HepG2 (cell line): ENCODE measurements around the gene TPI1. TPM values are rescaled to one million over a fixed set of nuclear protein-coding genes. Genes with fewer than 3 reads are reported as not detected.
A peak's percentile ranks its signal among the peaks of the same experiment; 100 is the strongest.

Experiments used
- ATAC-seq: fragments of 200-7000 bp; cut with Tn5 transposase; 3 replicates; pipeline ENCODE4 v1.9.1; 2020; ENCODE audit warnings: mild to moderate bottlenecking, moderate library complexity
- BruUV-seq: library from RNA; stranded (reverse); fragments of 400-500 nt; replicated peaks from 2 replicates; lab custom pipeline; 2021; lab: Mats Ljungman, UMichigan
- CTCF ChIA-PET: fragments of 300-600 bp; formaldehyde crosslinking; extraction: SDS; loops from one replicate; lab custom pipeline; 2021; ENCODE audit warnings: low total read pairs, inconsistent platforms, low intra/inter-chr PET ratio; lab: Yijun Ruan, JAX
- POLR2A ChIA-PET: fragments of 350-600 bp; sonication (Branson Sonifier 250); formaldehyde crosslinking; loops from one replicate; lab custom pipeline; 2020; ENCODE audit warnings: antibody characterized with exemption, inconsistent platforms; lab: Yijun Ruan, JAX
- DNase-seq: peaks from one replicate; pipeline ENCODE4 v3.0.0-alpha.2; 2015; ENCODE audit warnings: low spot score
- FAIRE-seq: peaks from 3 replicates; lab custom pipeline; 2011; peaks lifted over from hg19 to GRCh38; lab: Jason Lieb, UNC
- H2AFZ ChIP-seq: one replicate; pipeline ENCODE4 v1.6.1; 2011; ENCODE audit warnings: low read length, inconsistent platforms
- H3K27ac ChIP-seq: fragments of 300-600 bp; 3 replicates; pipeline ENCODE4 v1.8.0; 2011; ENCODE audit warnings: mixed run types, mild to moderate bottlenecking, mixed read lengths, low read length, inconsistent platforms; ENCODE audit not compliant: insufficient read depth; ENCODE audit errors: extremely low read length
- H3K27me3 ChIP-seq, 2 experiments: fragments of 200-600 bp in 1 of 2; 2 replicates in 1 of 2; 3 replicates in 1 of 2; pipeline versions ENCODE4 v1.6.0 to v1.8.0; 2011; ENCODE audit warnings: low read length in 2 of 2, mild to moderate bottlenecking in 2 of 2, moderate library complexity in 2 of 2, inconsistent platforms in 1 of 2; ENCODE audit not compliant: insufficient read depth in 2 of 2, control insufficient read depth in 1 of 2
- H3K36me3 ChIP-seq, 2 experiments: fragments of 200-600 bp in 1 of 2; replicated peaks in 1 of 2; 2 replicates in 1 of 2; 3 replicates in 1 of 2; pipeline versions ENCODE4 v1.5.1 to v1.8.0; 2011; ENCODE audit warnings: low read length in 2 of 2, inconsistent platforms in 1 of 2; ENCODE audit not compliant: insufficient read depth in 2 of 2, control insufficient read depth in 1 of 2
- H3K4me1 ChIP-seq: 2 replicates; pipeline ENCODE4 v1.5.1; 2012; ENCODE audit warnings: low read length, inconsistent platforms; ENCODE audit not compliant: insufficient read depth
- H3K4me2 ChIP-seq: 2 replicates; pipeline ENCODE4 v1.6.0; 2011; ENCODE audit warnings: low read depth, low read length, inconsistent platforms
- H3K4me3 ChIP-seq, 3 experiments: fragments of 200-600 bp in 1 of 3; sonication (generic), shearing (Covaris generic) in 1 of 3; replicated peaks in 1 of 3; 2 replicates each; pipeline ENCODE4 v1.5.1; 2011 to 2016; ENCODE audit warnings: low read length in 3 of 3, inconsistent platforms in 2 of 3, low read depth in 2 of 3, mild to moderate bottlenecking in 2 of 3, control low read depth in 1 of 3, mixed read lengths in 1 of 3; ENCODE audit not compliant: insufficient read depth in 1 of 3
- H3K79me2 ChIP-seq: one replicate; pipeline ENCODE4 v1.6.1; 2011; ENCODE audit warnings: low read length, inconsistent platforms; ENCODE audit not compliant: insufficient read depth
- H3K9ac ChIP-seq: 2 replicates; pipeline ENCODE4 v1.6.0; 2011; ENCODE audit warnings: mild to moderate bottlenecking, low read depth, low read length, inconsistent platforms; ENCODE audit not compliant: insufficient read depth
- H3K9me3 ChIP-seq: 2 replicates; pipeline ENCODE4 v1.5.1; 2012; ENCODE audit warnings: mild to moderate bottlenecking, low read length
- H4K20me1 ChIP-seq: 2 replicates; pipeline ENCODE4 v1.6.0; 2011; ENCODE audit warnings: inconsistent platforms, mild to moderate bottlenecking, low read length, moderate library complexity; ENCODE audit not compliant: insufficient read depth
- ASH2L ChIP-seq: fragments of 300-600, 200-600 bp; sonication (generic); IDR thresholded peaks from 2 replicates; pipeline ENCODE4 v1.7.0; 2017; ENCODE audit warnings: low read depth, mild to moderate bottlenecking, moderate library complexity, mixed read lengths, low read length; ENCODE audit not compliant: insufficient read length
- IRF2 ChIP-seq: IDR thresholded peaks from 2 replicates; pipeline ENCODE4 v1.6.1; 2018; ENCODE audit warnings: missing genetic modification reagents, missing compliant biosample characterization
- MTA1 ChIP-seq: sonication (generic); formaldehyde crosslinking; IDR thresholded peaks from 2 replicates; pipeline ENCODE4 v1.4.0; 2020; ENCODE audit warnings: missing genetic modification reagents, mild to moderate bottlenecking, borderline replicate concordance
- MXI1 ChIP-seq: IDR thresholded peaks from 3 replicates; pipeline ENCODE4 v1.6.1; 2012; ENCODE audit warnings: low read depth, low read length, inconsistent platforms, borderline replicate concordance
- NR2F2 ChIP-seq: IDR thresholded peaks from 2 replicates; pipeline ENCODE4 v1.6.1; 2012; ENCODE audit warnings: low read depth, inconsistent platforms, borderline replicate concordance
- RBFOX2 ChIP-seq: fragments of 200-400 bp; formaldehyde crosslinking; IDR thresholded peaks from 2 replicates; pipeline ENCODE4 v1.6.1; 2017; ENCODE audit warnings: low read depth, mild to moderate bottlenecking, low read length
- RBM39 ChIP-seq: fragments of 200-400 bp; formaldehyde crosslinking; IDR thresholded peaks from one replicate; pipeline ENCODE4 v1.6.1; 2018; ENCODE audit warnings: antibody characterized with exemption, mild to moderate bottlenecking, low read depth, low read length; ENCODE audit not compliant: poor library complexity, severe bottlenecking
- RELA ChIP-seq: sonication (generic); formaldehyde crosslinking; IDR thresholded peaks from 2 replicates; pipeline ENCODE4 v1.4.0; 2020; ENCODE audit warnings: missing genetic modification reagents
- RXRA ChIP-seq: sonication (generic); formaldehyde crosslinking; IDR thresholded peaks from 2 replicates; pipeline ENCODE4 v1.5.1; 2020; ENCODE audit warnings: missing genetic modification reagents
- SMC3 ChIP-seq: IDR thresholded peaks from 2 replicates; pipeline ENCODE4 v1.6.1; 2011; ENCODE audit warnings: low read length, improper control_type of control experiment
- XRCC5 ChIP-seq: fragments of 200-400 bp; formaldehyde crosslinking; optimal IDR thresholded peaks from 2 replicates; pipeline ENCODE3; 2017; ENCODE audit warnings: mild to moderate bottlenecking, low read length
- ZNF230 ChIP-seq: sonication (generic); formaldehyde crosslinking; IDR thresholded peaks from 2 replicates; pipeline ENCODE4 v1.4.0; 2020; ENCODE audit warnings: mild to moderate bottlenecking, missing genetic modification reagents
- ZNF256 ChIP-seq: sonication (generic); formaldehyde crosslinking; conservative IDR thresholded peaks from 2 replicates; pipeline ENCODE4 v1.4.0; 2020; ENCODE audit warnings: missing genetic modification reagents
- ZNF331 ChIP-seq: sonication (generic); formaldehyde crosslinking; IDR thresholded peaks from 2 replicates; pipeline ENCODE4 v1.4.0; 2020; ENCODE audit warnings: missing genetic modification reagents
- ZNF788 ChIP-seq: sonication (generic); formaldehyde crosslinking; IDR thresholded peaks from 2 replicates; pipeline ENCODE4 v1.5.0; 2020; ENCODE audit warnings: mild to moderate bottlenecking, missing genetic modification reagents, borderline replicate concordance
- WGBS: methylation state at CpG from one replicate; pipeline ENCODE4 v1.1.6; 2017; ENCODE audit warnings: low lambda C conversion rate; 5-methylcytosine and 5-hydroxymethylcytosine counted together
- in situ Hi-C: cut with HindIII; loops from 2 replicates; pipeline ENCODE4 v1.10.0; 2017; ENCODE audit warnings: low pct_unique_long_range_greater_than_20kb; ENCODE audit not compliant: extremely low pct_ligation_motif_present
- intact Hi-C: fragments of 100-400 bp; cut with micrococcal nuclease; formaldehyde crosslinking; loops from one replicate; pipeline ENCODE4 v1.10.0; 2022; ENCODE audit not compliant: unreplicated experiment
- polyA plus RNA-seq, 8 experiments: library from polyadenylated mRNA; depleted of rRNA in 3 of 8; stranded (reverse) in 7 of 8; unstranded in 1 of 8; fragments of >200 nt; fragmentation: Illumina TruSeq in 4 of 8; extraction: Trizol in 4 of 8; gene quantifications; 2 replicates each; pipeline versions ENCODE4 v1.2.1 to v1.2.3, GENCODE V29; 2011 to 2016; ENCODE audit warnings: low read depth in 4 of 8, missing spikeins in 1 of 8, mixed read lengths in 1 of 8; ENCODE audit not compliant: insufficient read depth in 1 of 8
- total RNA-seq, 5 experiments: library from RNA; depleted of rRNA; stranded (reverse); fragments of >200 nt; fragmentation: Illumina TruSeq; extraction: Trizol; gene quantifications; 2 replicates each; pipeline ENCODE4 v1.2.3, GENCODE V29; 2016; ENCODE audit warnings: low read depth in 1 of 5
- TF ChIP-seq, protein P1 (sequence below): IDR thresholded peaks from 2 replicates; pipeline ENCODE4 v1.6.1; 2016; ENCODE audit warnings: missing genetic modification reagents, missing compliant biosample characterization
- TF ChIP-seq, protein P2 (sequence below): IDR thresholded peaks from 2 replicates; pipeline ENCODE4 v1.6.1; 2016; ENCODE audit warnings: missing compliant biosample characterization, missing genetic modification reagents, borderline replicate concordance
- TF ChIP-seq, protein P3 (sequence below): sonication (generic); formaldehyde crosslinking; IDR thresholded peaks from 2 replicates; pipeline ENCODE4 v1.4.0; 2020; ENCODE audit warnings: missing genetic modification reagents, mild to moderate bottlenecking, borderline replicate concordance

The TPI1 gene
- total and polyA plus RNA-seq, 2 of the 13 experiments (the other 11 are each of a cell fraction or from before 2014, with no cell fraction given): 945 to 2,535 TPM

DNA sequence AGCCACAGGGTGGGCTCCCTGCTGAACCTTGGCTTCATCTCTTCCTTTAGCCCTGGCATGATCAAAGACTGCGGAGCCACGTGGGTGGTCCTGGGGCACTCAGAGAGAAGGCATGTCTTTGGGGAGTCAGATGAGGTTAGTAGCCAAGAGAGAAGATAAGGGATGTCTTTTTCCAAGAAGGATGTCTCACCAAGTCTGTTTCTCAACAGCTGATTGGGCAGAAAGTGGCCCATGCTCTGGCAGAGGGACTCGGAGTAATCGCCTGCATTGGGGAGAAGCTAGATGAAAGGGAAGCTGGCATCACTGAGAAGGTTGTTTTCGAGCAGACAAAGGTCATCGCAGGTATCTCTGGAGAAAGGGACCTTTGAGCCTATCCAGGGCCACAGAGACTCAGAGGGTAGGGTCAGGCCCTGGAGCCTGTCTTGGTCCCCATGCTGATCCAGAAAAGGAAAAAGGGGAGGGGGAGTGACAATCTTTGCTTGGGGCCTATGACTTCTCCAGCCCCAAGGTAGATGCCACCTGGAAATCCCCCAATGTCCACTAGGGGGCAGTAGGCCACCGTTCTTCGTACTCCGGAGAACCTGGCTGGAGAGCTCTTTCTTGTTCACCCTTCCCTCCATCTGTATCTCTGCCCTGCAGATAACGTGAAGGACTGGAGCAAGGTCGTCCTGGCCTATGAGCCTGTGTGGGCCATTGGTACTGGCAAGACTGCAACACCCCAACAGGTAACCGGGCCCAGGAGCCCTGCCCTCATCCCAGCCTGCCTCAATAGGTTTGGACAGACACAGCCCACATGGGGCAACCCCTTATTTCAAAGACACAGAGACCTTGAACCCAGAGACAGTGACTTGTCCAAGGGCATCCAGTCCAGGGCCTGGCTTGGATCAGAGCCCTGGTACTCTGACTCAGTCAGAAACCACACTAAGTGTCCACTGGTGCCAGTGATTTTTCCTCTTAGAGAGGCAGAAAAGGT is 2.0 kb downstream of the TPI1 start:
- no TSS peak for BruUV-seq
- ChIA-PET POLR2A (interaction anchor here (0.8 to 6.0 kb wide), 19 partner anchors 11 to 335 kb away, joined by 3 to 132 read pairs (median 6); partner anchors contain the start of genes C12orf57, CDCA3, ENO2 and GAPDH), CTCF (interaction anchor here (0.7 to 1.4 kb wide), 7 partner anchors 22 to 96 kb away, joined by 3 to 14 read pairs (median 4); no protein-coding TSS in a partner anchor)
- DNase-seq: peak; percentile 77
- peak overlapping the region; percentile 87 for H3K27ac ChIP-seq
- peaks cover 9 to 24% of the 10 kb centered on the region in 2 experiments for H3K36me3 ChIP-seq
- peaks cover 29% of the 10 kb centered on the region for H3K79me2 ChIP-seq
- no peaks in the 10 kb centered on the region; a peak in 1 of 5 replicates for H3K27me3 ChIP-seq
- H3K4me1 ChIP-seq: peaks cover 52% of the 10 kb centered on the region
- H3K9ac ChIP-seq: peak overlapping the region; percentile 95
- peak overlapping the region; percentile 88 to 96 (median 92) for H3K4me3 ChIP-seq
- WGBS: 39% methylated on average over 12 of the region's 12 CpGs
- H3K4me2 ChIP-seq: peak overlapping the region; percentile 93
- peak; percentile 85 for FAIRE-seq
- ATAC-seq: peak; percentile 3; the same call in 2 of the 3 replicates
- intact Hi-C loops: loop anchor here (1.0 to 2.0 kb wide), 2 partner anchors 17 to 22 kb away; partner anchors contain the start of gene USP5
- in situ Hi-C loops: no loop called here
- H4K20me1 ChIP-seq: peaks cover 44% of the 10 kb centered on the region
- H2AFZ ChIP-seq: no peak overlapping the region
- H3K9me3 ChIP-seq: no peaks in the 10 kb centered on the region
- TF ChIP-seq, protein P1, sequence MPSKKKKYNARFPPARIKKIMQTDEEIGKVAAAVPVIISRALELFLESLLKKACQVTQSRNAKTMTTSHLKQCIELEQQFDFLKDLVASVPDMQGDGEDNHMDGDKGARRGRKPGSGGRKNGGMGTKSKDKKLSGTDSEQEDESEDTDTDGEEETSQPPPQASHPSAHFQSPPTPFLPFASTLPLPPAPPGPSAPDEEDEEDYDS (CRISPR knock-in tag): peak; percentile 12; the same call in 1 of the 2 replicates
- TF ChIP-seq, protein P2, sequence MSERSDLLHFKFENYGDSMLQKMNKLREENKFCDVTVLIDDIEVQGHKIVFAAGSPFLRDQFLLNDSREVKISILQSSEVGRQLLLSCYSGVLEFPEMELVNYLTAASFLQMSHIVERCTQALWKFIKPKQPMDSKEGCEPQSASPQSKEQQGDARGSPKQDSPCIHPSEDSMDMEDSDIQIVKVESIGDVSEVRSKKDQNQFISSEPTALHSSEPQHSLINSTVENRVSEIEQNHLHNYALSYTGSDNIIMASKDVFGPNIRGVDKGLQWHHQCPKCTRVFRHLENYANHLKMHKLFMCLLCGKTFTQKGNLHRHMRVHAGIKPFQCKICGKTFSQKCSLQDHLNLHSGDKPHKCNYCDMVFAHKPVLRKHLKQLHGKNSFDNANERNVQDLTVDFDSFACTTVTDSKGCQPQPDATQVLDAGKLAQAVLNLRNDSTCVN (CRISPR knock-in tag): 0 out of 2 replicates have a peak, but pooled peaks have one; percentile 45
- TF ChIP-seq ZNF230: no peak
- no peak for TF ChIP-seq ZNF256 (CRISPR knock-in tag)
- TF ChIP-seq XRCC5: peak; percentile 23
- TF ChIP-seq ZNF331 (CRISPR knock-in tag): no peak; the same call in 1 of the 2 replicates
- peak; percentile 57 for TF ChIP-seq RBFOX2
- TF ChIP-seq SMC3: peak; percentile 65; the same call in 1 of the 2 replicates
- TF ChIP-seq RBM39: no peak
- TF ChIP-seq MXI1: peak; percentile 45; the same call in 1 of the 3 replicates
- TF ChIP-seq RXRA: 0 out of 2 replicates have a peak, but pooled peaks have one; percentile 5
- no peak for TF ChIP-seq IRF2 (CRISPR knock-in tag)
- 0 out of 2 replicates have a peak, but pooled peaks have one; percentile 28 for TF ChIP-seq MTA1
- TF ChIP-seq, protein P3, sequence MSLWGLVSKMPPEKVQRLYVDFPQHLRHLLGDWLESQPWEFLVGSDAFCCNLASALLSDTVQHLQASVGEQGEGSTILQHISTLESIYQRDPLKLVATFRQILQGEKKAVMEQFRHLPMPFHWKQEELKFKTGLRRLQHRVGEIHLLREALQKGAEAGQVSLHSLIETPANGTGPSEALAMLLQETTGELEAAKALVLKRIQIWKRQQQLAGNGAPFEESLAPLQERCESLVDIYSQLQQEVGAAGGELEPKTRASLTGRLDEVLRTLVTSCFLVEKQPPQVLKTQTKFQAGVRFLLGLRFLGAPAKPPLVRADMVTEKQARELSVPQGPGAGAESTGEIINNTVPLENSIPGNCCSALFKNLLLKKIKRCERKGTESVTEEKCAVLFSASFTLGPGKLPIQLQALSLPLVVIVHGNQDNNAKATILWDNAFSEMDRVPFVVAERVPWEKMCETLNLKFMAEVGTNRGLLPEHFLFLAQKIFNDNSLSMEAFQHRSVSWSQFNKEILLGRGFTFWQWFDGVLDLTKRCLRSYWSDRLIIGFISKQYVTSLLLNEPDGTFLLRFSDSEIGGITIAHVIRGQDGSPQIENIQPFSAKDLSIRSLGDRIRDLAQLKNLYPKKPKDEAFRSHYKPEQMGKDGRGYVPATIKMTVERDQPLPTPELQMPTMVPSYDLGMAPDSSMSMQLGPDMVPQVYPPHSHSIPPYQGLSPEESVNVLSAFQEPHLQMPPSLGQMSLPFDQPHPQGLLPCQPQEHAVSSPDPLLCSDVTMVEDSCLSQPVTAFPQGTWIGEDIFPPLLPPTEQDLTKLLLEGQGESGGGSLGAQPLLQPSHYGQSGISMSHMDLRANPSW (CRISPR knock-in tag): no peak
- TF ChIP-seq ASH2L: peak; percentile 16
- TF ChIP-seq RELA (CRISPR knock-in tag): 0 out of 2 replicates have a peak, but pooled peaks have one; percentile 20
- TF ChIP-seq ZNF788: 0 out of 2 replicates have a peak, but pooled peaks have one; percentile 35
- TF ChIP-seq NR2F2: 0 out of 2 replicates have a peak, but pooled peaks have one; percentile 11
